Upper lobe of right lung (tissue), 1 donor: ENCODE results near the gene TMEM178B. TPM values are rescaled to one million over a fixed set of nuclear protein-coding genes. Genes with fewer than 3 reads are reported as not detected.
"Not testable (repeated sequence)": the region's sequence is repeated elsewhere in the genome, so short reads cannot be mapped to it uniquely, and the experiment has no call there.

Experiments used
- ATAC-seq: fragments of 200-7000 bp; cut with Tn5 transposase; one replicate; pipeline ENCODE4 v1.9.1; 2020; ENCODE audit warnings: mild to moderate bottlenecking, moderate library complexity
- DNase-seq: peaks from one replicate; pipeline ENCODE4 v3.0.0-alpha.2; 2020
- H3K27ac ChIP-seq: fragments of 200-600 bp; one replicate; pipeline ENCODE4 v1.8.0; 2022
- H3K27me3 ChIP-seq: fragments of 200-600 bp; one replicate; pipeline ENCODE4 v1.8.0; 2022; ENCODE audit warnings: mild to moderate bottlenecking
- H3K36me3 ChIP-seq: fragments of 200-600 bp; one replicate; pipeline ENCODE4 v1.8.0; 2022
- H3K4me1 ChIP-seq: fragments of 200-600 bp; one replicate; pipeline ENCODE4 v1.8.0; 2022
- H3K4me3 ChIP-seq: fragments of 200-600 bp; one replicate; pipeline ENCODE4 v1.8.0; 2022; ENCODE audit warnings: mild to moderate bottlenecking
- H3K9me3 ChIP-seq: fragments of 200-600 bp; one replicate; pipeline ENCODE4 v1.8.0; 2022
- intact Hi-C: fragments of 100-400 bp; cut with DNase I; formaldehyde crosslinking; loops from one replicate; pipeline ENCODE4 v1.11.0; 2022
- total RNA-seq: library from RNA; stranded (reverse); fragmentation: NEBNext Ultra II Directional; extraction: Animal tissue kit (Norgen Biotek cat#: 25700); gene quantifications from one replicate; pipeline ENCODE4 v1.2.1, GENCODE V29; 2021
- TF ChIP-seq, protein P1 (sequence below): fragments of 200-600 bp; IDR thresholded peaks from one replicate; pipeline ENCODE4 v1.8.0; 2022; ENCODE audit warnings: antibody characterized with exemption
- donor health status: DM: no; HTN: yes; CAD: no; lungs with severe emphysema.

TMEM178B gene
- total RNA-seq, 1 donor from 2014 or later = 1.4 TPM

DNA sequence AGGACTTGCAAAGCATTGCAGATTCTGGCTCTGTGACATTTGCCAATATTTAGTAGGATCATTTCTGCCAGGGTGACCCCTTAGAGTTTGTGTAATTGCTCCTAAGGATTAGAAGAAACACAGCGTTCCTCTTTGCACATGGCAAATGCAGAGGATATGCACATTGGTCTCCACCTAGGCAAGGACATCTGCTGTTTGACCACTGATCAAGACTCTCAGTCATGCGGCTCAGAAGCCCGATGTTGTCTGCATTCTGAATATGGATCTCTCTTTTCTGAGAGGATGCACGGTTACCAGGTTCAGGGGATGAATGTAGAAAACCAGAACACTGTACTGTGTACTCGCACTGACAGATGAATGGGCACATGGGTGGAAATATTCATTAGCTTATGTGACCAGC, 296.8 kb downstream of the TMEM178B start:
- Histone ChIP-seq H3K27me3 (no peaks in the 10 kb centered on the region), H3K9me3 (no peaks in the 10 kb centered on the region), H3K27ac (no peak overlapping the region), H3K36me3 (no peaks in the 10 kb centered on the region), H3K4me1 (peaks cover 6% of the 10 kb centered on the region), H3K4me3 (no peak overlapping the region)
- intact Hi-C loops = no loop called here
- DNase-seq = no peak
- TF ChIP-seq, protein P1, sequence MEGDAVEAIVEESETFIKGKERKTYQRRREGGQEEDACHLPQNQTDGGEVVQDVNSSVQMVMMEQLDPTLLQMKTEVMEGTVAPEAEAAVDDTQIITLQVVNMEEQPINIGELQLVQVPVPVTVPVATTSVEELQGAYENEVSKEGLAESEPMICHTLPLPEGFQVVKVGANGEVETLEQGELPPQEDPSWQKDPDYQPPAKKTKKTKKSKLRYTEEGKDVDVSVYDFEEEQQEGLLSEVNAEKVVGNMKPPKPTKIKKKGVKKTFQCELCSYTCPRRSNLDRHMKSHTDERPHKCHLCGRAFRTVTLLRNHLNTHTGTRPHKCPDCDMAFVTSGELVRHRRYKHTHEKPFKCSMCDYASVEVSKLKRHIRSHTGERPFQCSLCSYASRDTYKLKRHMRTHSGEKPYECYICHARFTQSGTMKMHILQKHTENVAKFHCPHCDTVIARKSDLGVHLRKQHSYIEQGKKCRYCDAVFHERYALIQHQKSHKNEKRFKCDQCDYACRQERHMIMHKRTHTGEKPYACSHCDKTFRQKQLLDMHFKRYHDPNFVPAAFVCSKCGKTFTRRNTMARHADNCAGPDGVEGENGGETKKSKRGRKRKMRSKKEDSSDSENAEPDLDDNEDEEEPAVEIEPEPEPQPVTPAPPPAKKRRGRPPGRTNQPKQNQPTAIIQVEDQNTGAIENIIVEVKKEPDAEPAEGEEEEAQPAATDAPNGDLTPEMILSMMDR = no peak
- no peak for ATAC-seq

DNA sequence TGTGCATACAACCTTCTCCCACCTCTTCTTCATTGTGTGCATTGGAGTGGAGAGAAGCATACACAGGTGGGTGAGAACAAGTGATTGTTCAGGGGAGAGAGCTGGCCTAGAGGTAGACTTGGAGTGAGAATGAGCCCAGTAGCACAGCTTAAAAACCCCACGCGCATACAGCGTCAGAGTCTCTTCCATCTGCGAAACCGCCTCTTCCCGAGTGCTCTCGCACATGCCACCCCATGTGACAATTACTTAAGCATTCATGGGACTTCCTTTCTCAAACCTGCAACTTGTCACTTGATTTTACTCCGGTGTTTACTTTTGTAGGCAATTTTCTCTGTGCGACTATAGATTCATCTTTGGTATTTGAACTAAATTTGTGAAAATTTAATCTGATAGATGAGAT, 300.6 kb downstream of the TMEM178B start:
- intact Hi-C loops = no loop called here
- peaks cover 4% of the 10 kb centered on the region for H3K4me1 ChIP-seq
- ATAC-seq (no peak), DNase-seq (no peak)
- H3K9me3 ChIP-seq = no peaks in the 10 kb centered on the region
- no peaks in the 10 kb centered on the region for H3K36me3 ChIP-seq
- TF ChIP-seq, protein P1 = no peak
- no peak overlapping the region for H3K27ac ChIP-seq
- no peak overlapping the region for H3K4me3 ChIP-seq
- H3K27me3 ChIP-seq = no peaks in the 10 kb centered on the region

DNA sequence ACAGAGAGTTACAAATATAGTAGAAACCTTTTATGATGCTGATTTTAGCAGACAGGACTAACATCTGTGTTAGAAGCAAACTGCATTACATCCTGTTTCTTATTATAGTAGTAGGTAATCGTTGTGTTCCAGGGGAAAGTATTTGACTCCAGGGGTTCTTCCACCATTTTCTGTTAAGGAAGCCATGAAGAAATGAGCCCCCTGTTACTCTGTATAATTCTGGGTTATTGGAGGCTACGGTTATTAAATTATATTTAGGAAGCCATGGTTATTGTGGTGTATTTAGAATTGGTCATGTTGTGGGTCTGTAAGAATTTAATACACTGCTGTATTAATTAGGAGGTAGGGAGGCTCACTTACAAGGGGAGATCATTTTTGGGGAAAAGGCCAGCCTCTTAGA, 301.6 kb downstream of the TMEM178B start:
- H3K9me3 ChIP-seq = no peaks in the 10 kb centered on the region
- DNase-seq (no peak), ATAC-seq (no peak)
- intact Hi-C loops = no loop called here
- no peaks in the 10 kb centered on the region for H3K4me1 ChIP-seq
- H3K36me3 ChIP-seq = no peaks in the 10 kb centered on the region
- no peak overlapping the region for H3K4me3 ChIP-seq
- H3K27me3 ChIP-seq = no peaks in the 10 kb centered on the region
- TF ChIP-seq, protein P1 = no peak
- H3K27ac ChIP-seq = no peak overlapping the region

GRCh38 chr7:141377906-141378305, 304.0 kb downstream of the TMEM178B start:
- Histone ChIP-seq H3K9me3 (no peaks in the 10 kb centered on the region), H3K27me3 (no peaks in the 10 kb centered on the region), H3K27ac (no peak overlapping the region), H3K4me3 (no peak overlapping the region), H3K36me3 (no peaks in the 10 kb centered on the region), H3K4me1 (no peaks in the 10 kb centered on the region)
- ATAC-seq (no peak), DNase-seq (no peak)
- TF ChIP-seq, protein P1 = no peak
- intact Hi-C loops = no loop called here

DNA sequence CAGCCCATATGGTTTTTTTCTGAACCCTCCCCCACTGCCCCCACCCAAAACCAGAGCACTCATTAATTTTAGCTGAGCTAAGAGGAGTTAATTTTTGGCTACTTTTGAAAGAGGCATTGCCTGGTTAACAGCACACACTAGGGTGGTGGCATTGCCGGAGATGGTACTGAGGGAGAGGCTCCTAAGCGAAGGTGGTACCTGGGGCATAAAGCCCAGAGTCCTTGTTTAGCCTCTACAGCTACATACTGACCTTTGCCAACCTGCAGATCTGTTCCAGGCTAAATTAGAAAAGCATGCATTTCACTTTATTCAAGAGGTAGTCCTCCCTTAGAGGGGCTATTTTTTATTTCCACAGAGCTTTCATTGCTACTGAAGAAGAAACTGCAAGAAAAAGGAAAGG, 304.5 kb downstream of the TMEM178B start:
- DNase-seq (no peak), ATAC-seq (no peak)
- H3K27me3 ChIP-seq = no peaks in the 10 kb centered on the region
- intact Hi-C loops = no loop called here
- no peaks in the 10 kb centered on the region for H3K4me1 ChIP-seq
- no peaks in the 10 kb centered on the region for H3K9me3 ChIP-seq
- no peak overlapping the region for H3K27ac ChIP-seq
- H3K36me3 ChIP-seq = no peaks in the 10 kb centered on the region
- H3K4me3 ChIP-seq = no peak overlapping the region
- TF ChIP-seq, protein P1 = no peak

DNA sequence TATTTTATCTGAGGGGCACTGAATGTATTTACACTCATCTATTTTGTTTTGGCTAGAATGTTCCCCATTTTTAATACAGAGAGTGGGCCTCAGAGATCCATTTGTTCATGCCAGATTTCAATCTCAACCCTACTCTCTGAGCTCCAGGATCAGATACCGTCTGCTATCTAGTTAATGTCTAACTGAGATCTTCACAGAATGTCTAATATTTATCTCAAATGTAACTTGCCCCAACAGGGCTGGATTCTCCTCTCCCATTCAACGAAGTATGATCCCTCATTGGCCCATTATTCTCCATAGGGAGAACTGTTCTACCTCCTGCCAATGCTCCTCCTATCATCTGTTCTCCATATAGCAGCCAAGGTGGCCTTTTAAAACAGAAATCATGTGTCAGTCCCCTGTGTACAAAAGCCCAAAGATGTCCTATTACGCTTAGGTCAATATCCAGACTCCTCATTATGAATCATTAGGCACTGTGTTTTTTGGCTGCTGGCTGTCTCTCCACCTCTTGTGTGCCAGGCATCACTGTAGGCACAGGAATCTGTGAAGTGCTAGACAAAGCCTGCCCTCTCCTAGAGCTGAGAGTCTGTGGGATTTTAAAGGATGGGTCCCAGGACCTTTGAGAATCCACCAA, 308.0 kb downstream of the TMEM178B start:
- intact Hi-C loops = no loop called here
- TF ChIP-seq, protein P1 = no peak
- no peaks in the 10 kb centered on the region for H3K36me3 ChIP-seq
- no peaks in the 10 kb centered on the region for H3K9me3 ChIP-seq
- ATAC-seq (no peak), DNase-seq (no peak)
- H3K27me3 ChIP-seq = no peaks in the 10 kb centered on the region
- no peak overlapping the region for H3K4me3 ChIP-seq
- H3K27ac ChIP-seq = no peak overlapping the region
- H3K4me1 ChIP-seq = no peaks in the 10 kb centered on the region

- intact Hi-C loops, H3K27me3 ChIP-seq, ATAC-seq: not testable (repeated sequence)
Measured at GRCh38 chr7:141383356-141383755, 309.5 kb downstream of the TMEM178B start.

More at GRCh38 chr7:141383356-141383755, 309.5 kb downstream of the TMEM178B start:
- DNase-seq, H3K36me3 ChIP-seq, H3K9me3 ChIP-seq, H3K4me3 ChIP-seq, H3K27ac ChIP-seq, H3K4me1 ChIP-seq: not testable (repeated sequence)
